GM19240 (cell line): ENCODE data around the gene RAP1GAP.

ENCODE experiments used
- DNase-seq: peaks from one replicate; pipeline ENCODE4 v3.0.0; 2011; ENCODE audit warnings: low spot score; ENCODE audit not compliant: insufficient read length

Gene RAP1GAP

GRCh38 chr1:21662426-21663247, 6.5 kb downstream of the RAP1GAP start:
- DNase-seq: no peak

- no peak for DNase-seq
These were observed 7.3 kb downstream of the RAP1GAP start for GRCh38 chr1:21661886-21662285.

- DNase-seq: no peak
These were observed 9.2 kb downstream of the RAP1GAP start for GRCh38 chr1:21659924-21660326.

GRCh38 chr1:21659099-21659923, 9.8 kb downstream of the RAP1GAP start:
- peak; percentile 94 for DNase-seq

GRCh38 chr1:21657456-21658190, 11.5 kb downstream of the RAP1GAP start:
- DNase-seq: no peak

- no peak for DNase-seq
These were observed 13.4 kb downstream of the RAP1GAP start for GRCh38 chr1:21655748-21656147.

GRCh38 chr1:21655259-21655658, 13.9 kb downstream of the RAP1GAP start:
- no peak for DNase-seq

GRCh38 chr1:21654209-21654608, 14.9 kb downstream of the RAP1GAP start:
- no peak for DNase-seq

- DNase-seq: no peak
These were observed 15.4 kb downstream of the RAP1GAP start for GRCh38 chr1:21653744-21654100.

- DNase-seq: no peak
These were observed 16.0 kb downstream of the RAP1GAP start for GRCh38 chr1:21652937-21653743.

GRCh38 chr1:21652101-21652936, 16.8 kb downstream of the RAP1GAP start:
- no peak for DNase-seq

GRCh38 chr1:21651214-21652042, 17.7 kb downstream of the RAP1GAP start:
- DNase-seq: no peak

- DNase-seq: no peak
These were observed 18.8 kb downstream of the RAP1GAP start for GRCh38 chr1:21650400-21650799.

GRCh38 chr1:21649315-21649714, 19.8 kb downstream of the RAP1GAP start:
- no peak for DNase-seq

GRCh38 chr1:21648791-21649190, 20.4 kb downstream of the RAP1GAP start:
- no peak for DNase-seq

GRCh38 chr1:21648352-21648730, 20.8 kb downstream of the RAP1GAP start:
- DNase-seq: no peak

GRCh38 chr1:21647431-21648351, 21.5 kb downstream of the RAP1GAP start:
- peak; percentile 66 for DNase-seq

GRCh38 chr1:21645550-21645949, 23.6 kb downstream of the RAP1GAP start:
- no peak for DNase-seq
